ENCODE results near the gene PSG4.
"Not testable (repeated sequence)": the region's sequence is repeated elsewhere in the genome, so short reads cannot be mapped to it uniquely, and the experiment has no call there.

PSG4 gene

GRCh38 chr19:43163135-43163534, 42.3 kb downstream of the PSG4 start:
- not testable (repeated sequence) for H4K20me1 ChIP-seq (ENCODE audit: insufficient read depth, low read length); H2AFZ ChIP-seq (ENCODE audit: low read length); H3K4me3 ChIP-seq (ENCODE audit: low read length); H3K9me3 ChIP-seq (replicated peaks; ENCODE audit: insufficient read depth, low read length); H3K9ac ChIP-seq (ENCODE audit: low read length); H3K27ac ChIP-seq (ENCODE audit: low read length); DNase-seq; H3K79me2 ChIP-seq (ENCODE audit: low read length); H3K4me1 ChIP-seq (ENCODE audit: low read length); H3K9me2 ChIP-seq (replicated peaks; ENCODE audit: insufficient read depth, low read length); H3F3A ChIP-seq (ENCODE audit: insufficient read depth, low read length); H3K4me2 ChIP-seq (ENCODE audit: low read depth, low read length); H3K36me3 ChIP-seq (replicated peaks; ENCODE audit: insufficient read depth, low read length); H3K27me3 ChIP-seq (replicated peaks; ENCODE audit: insufficient read depth, low read length)

GRCh38 chr19:43162261-43162660, 43.2 kb downstream of the PSG4 start:
- H3K9ac ChIP-seq (ENCODE audit: low read length); H3K79me2 ChIP-seq (ENCODE audit: low read length); H3K4me3 ChIP-seq (ENCODE audit: low read length); H2AFZ ChIP-seq (ENCODE audit: low read length); H3K9me2 ChIP-seq (replicated peaks; ENCODE audit: insufficient read depth, low read length); H3K9me3 ChIP-seq (replicated peaks; ENCODE audit: insufficient read depth, low read length); H3K27ac ChIP-seq (ENCODE audit: low read length); H3K4me2 ChIP-seq (ENCODE audit: low read depth, low read length); DNase-seq; H3K36me3 ChIP-seq (replicated peaks; ENCODE audit: insufficient read depth, low read length); H3K27me3 ChIP-seq (replicated peaks; ENCODE audit: insufficient read depth, low read length); H4K20me1 ChIP-seq (ENCODE audit: insufficient read depth, low read length); H3K4me1 ChIP-seq (ENCODE audit: low read length); H3F3A ChIP-seq (ENCODE audit: insufficient read depth, low read length): not testable (repeated sequence)

- no peaks in the 10 kb centered on the region for H4K20me1 ChIP-seq (ENCODE audit: insufficient read depth, low read length)
- H3K36me3 ChIP-seq (replicated peaks; ENCODE audit: insufficient read depth, low read length): no peaks in the 10 kb centered on the region
- H3K9me3 ChIP-seq (replicated peaks; ENCODE audit: insufficient read depth, low read length): no peaks in the 10 kb centered on the region
- H3K4me1 ChIP-seq (ENCODE audit: low read length): no peaks in the 10 kb centered on the region
- H3F3A ChIP-seq (ENCODE audit: insufficient read depth, low read length): no peaks in the 10 kb centered on the region
- H3K9me2 ChIP-seq (replicated peaks; ENCODE audit: insufficient read depth, low read length): no peaks in the 10 kb centered on the region
- H3K4me2 ChIP-seq (ENCODE audit: low read depth, low read length): no peak overlapping the region
- DNase-seq: no peak
- no peaks in the 10 kb centered on the region for H3K79me2 ChIP-seq (ENCODE audit: low read length)
- H3K27ac ChIP-seq (ENCODE audit: low read length): no peak overlapping the region
- no peak overlapping the region for H2AFZ ChIP-seq (ENCODE audit: low read length)
- H3K27me3 ChIP-seq (replicated peaks; ENCODE audit: insufficient read depth, low read length): no peaks in the 10 kb centered on the region
- TF ChIP-seq CTCF (IDR thresholded peaks at IDR 0.05; ENCODE audit: low read length): no peak
- TF ChIP-seq EZH2phosphoT487 (IDR thresholded peaks at IDR 0.05; ENCODE audit: low read length): no peak
- no peak for TF ChIP-seq EZH2 (optimal IDR thresholded peaks at IDR 0.05; ENCODE audit: low read depth, low read length)
- no peak overlapping the region for H3K9ac ChIP-seq (ENCODE audit: low read length)
- H3K4me3 ChIP-seq (ENCODE audit: low read length): no peak overlapping the region
Observed at GRCh38 chr19:43152214-43152613, 53.2 kb downstream of the PSG4 start.

GRCh38 chr19:43149788-43150187, 55.6 kb downstream of the PSG4 start:
- not testable (repeated sequence) for H3K9me3 ChIP-seq (replicated peaks; ENCODE audit: insufficient read depth, low read length); H3F3A ChIP-seq (ENCODE audit: insufficient read depth, low read length); H3K36me3 ChIP-seq (replicated peaks; ENCODE audit: insufficient read depth, low read length); H3K9me2 ChIP-seq (replicated peaks; ENCODE audit: insufficient read depth, low read length); H3K27me3 ChIP-seq (replicated peaks; ENCODE audit: insufficient read depth, low read length); H3K4me1 ChIP-seq (ENCODE audit: low read length); H3K9ac ChIP-seq (ENCODE audit: low read length); H3K27ac ChIP-seq (ENCODE audit: low read length); H3K4me3 ChIP-seq (ENCODE audit: low read length); H2AFZ ChIP-seq (ENCODE audit: low read length); H4K20me1 ChIP-seq (ENCODE audit: insufficient read depth, low read length); DNase-seq; H3K79me2 ChIP-seq (ENCODE audit: low read length); H3K4me2 ChIP-seq (ENCODE audit: low read depth, low read length)

GRCh38 chr19:43148233-43148632, 57.2 kb downstream of the PSG4 start:
- Histone ChIP-seq H3F3A (ENCODE audit: insufficient read depth, low read length) (no peaks in the 10 kb centered on the region), H3K27ac (ENCODE audit: low read length) (no peak overlapping the region), H4K20me1 (ENCODE audit: insufficient read depth, low read length) (no peaks in the 10 kb centered on the region), H3K4me3 (ENCODE audit: low read length) (no peak overlapping the region), H3K9me3 (replicated peaks; ENCODE audit: insufficient read depth, low read length) (no peaks in the 10 kb centered on the region), H3K4me1 (ENCODE audit: low read length) (no peaks in the 10 kb centered on the region), H3K9me2 (replicated peaks; ENCODE audit: insufficient read depth, low read length) (no peaks in the 10 kb centered on the region), H3K4me2 (ENCODE audit: low read depth, low read length) (no peak overlapping the region), H3K27me3 (replicated peaks; ENCODE audit: insufficient read depth, low read length) (no peaks in the 10 kb centered on the region), H3K9ac (ENCODE audit: low read length) (no peak overlapping the region), H3K36me3 (replicated peaks; ENCODE audit: insufficient read depth, low read length) (no peaks in the 10 kb centered on the region), H3K79me2 (ENCODE audit: low read length) (no peaks in the 10 kb centered on the region), H2AFZ (ENCODE audit: low read length) (no peak overlapping the region)
- TF ChIP-seq EZH2phosphoT487 (IDR thresholded peaks at IDR 0.05; ENCODE audit: low read length): no peak
- no peak for TF ChIP-seq CTCF (IDR thresholded peaks at IDR 0.05; ENCODE audit: low read length)
- TF ChIP-seq EZH2 (optimal IDR thresholded peaks at IDR 0.05; ENCODE audit: low read depth, low read length): no peak
- DNase-seq: peak; percentile 45

Data from MM.1S (cell line).